ENCODE data around the gene KCNE4. TPM values are rescaled to one million over a fixed set of nuclear protein-coding genes. Genes with fewer than 3 reads are reported as not detected.
A peak's percentile ranks its signal among the peaks of the same experiment; 100 is the strongest.
"Not testable (repeated sequence)": the region's sequence is repeated elsewhere in the genome, so short reads cannot be mapped to it uniquely, and the experiment has no call there.

Gene KCNE4
- polyA plus RNA-seq, 6 donors from 2014 or later: not detected

DNA sequence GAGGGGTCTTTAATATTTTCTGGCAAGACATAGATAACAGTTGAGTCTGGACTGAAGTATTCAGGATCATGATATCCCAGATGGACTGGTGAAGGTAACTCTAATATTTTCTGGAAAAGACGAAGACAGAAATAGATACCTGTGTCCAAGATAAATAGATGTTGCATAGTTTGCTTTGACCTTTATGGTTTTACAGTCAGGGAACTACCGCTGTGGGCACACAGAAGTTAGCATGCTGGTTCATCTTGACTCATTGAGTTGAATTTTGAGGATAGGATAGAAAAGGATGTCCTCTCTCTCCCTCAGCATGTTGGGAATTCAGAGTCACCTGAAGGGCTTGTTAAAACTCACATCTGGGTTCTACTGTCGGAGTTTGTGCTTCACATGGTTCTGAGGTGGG is 20.8 kb downstream of the KCNE4 start:
- Mint-ChIP-seq H3K36me3 (no peaks in the 10 kb centered on the region), H3K4me3 (no peak overlapping the region), H3K9me3 (peaks cover 0 to 5% (median 0%) of the 10 kb centered on the region in 7 donors), H3K27me3 (peaks cover 0 to 8% (median 0%) of the 10 kb centered on the region in 3 donors), H3K4me1 (no peaks in the 10 kb centered on the region), H3K27ac (no peak overlapping the region)
- DNase-seq (no peak), ATAC-seq (ENCODE audit: low read depth in 2 of 2) (no peak)

DNA sequence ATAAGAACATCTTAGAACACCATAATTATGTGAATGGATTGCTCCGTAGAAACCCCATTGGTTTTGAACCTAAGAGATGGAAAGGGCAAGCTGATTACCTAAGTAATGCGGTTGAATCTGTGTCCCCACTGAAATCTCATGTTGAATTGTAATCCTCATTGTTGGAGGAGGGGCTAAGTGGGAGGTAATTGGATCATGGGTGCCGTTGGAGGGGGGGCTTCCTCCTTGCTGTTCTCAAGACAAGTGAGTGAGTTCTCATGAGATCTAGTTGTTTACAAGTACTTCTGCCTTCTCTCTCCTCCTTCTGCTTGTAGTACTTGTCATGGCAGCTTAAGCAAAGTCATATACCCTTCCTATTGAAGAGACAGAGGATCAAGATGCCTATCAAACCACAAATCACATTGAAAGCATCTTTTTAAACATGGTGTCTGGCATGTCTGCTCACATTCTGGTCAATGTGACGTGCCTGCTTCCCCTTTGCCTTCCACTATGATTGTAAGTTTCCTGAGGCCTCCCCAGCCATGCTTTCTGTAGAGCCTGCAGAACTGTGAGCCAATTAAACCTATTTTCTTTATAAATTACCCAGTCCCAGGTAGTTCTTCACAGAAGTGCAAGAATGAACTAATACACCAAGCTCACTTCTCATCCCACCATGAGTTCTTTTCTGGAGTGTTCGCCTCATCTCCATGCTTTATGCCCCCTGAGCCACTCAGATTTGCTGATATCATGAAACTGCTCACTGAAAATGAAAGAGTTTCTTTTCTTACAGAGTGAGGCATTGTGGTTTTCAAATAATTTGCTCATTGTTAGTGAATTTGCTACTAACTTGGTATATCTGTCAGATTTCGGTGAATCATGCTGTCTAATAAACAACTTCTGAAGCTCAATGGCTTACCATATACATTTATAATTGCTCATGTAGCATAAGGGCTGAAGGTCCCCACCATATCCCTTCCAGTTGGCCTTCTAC is 23.6 kb downstream of the KCNE4 start:
- peaks cover 0 to 11% (median 8%) of the 10 kb centered on the region in 3 donors for H3K27me3 Mint-ChIP-seq
- no peak for ATAC-seq (ENCODE audit: low read depth in 2 of 2)
- no peak for DNase-seq

GRCh38 chr2:223076573-223076972 is 24.6 kb downstream of the KCNE4 start:
- no peak overlapping the region for H3K27ac Mint-ChIP-seq
- ATAC-seq (ENCODE audit: low read depth in 2 of 2): no peak

More for the DNA sequence above, 23.6 kb downstream of the KCNE4 start:
- H3K4me1 Mint-ChIP-seq: no peaks in the 10 kb centered on the region
- H3K9me3 Mint-ChIP-seq: peaks cover 0 to 5% (median 0%) of the 10 kb centered on the region in 7 donors
- H3K4me3 Mint-ChIP-seq: no peak overlapping the region
- H3K27ac Mint-ChIP-seq: no peak overlapping the region
- H3K36me3 Mint-ChIP-seq: no peaks in the 10 kb centered on the region

GRCh38 chr2:223078482-223078881 is 26.5 kb downstream of the KCNE4 start:
- H3K27me3 Mint-ChIP-seq: peaks cover 0 to 11% (median 0%) of the 10 kb centered on the region in 3 donors
- DNase-seq (no peak), ATAC-seq (ENCODE audit: low read depth in 2 of 2) (no peak)
- no peaks in the 10 kb centered on the region for H3K9me3 Mint-ChIP-seq
- no peaks in the 10 kb centered on the region for H3K36me3 Mint-ChIP-seq
- no peaks in the 10 kb centered on the region for H3K4me1 Mint-ChIP-seq
- H3K4me3 Mint-ChIP-seq: no peak overlapping the region
- H3K27ac Mint-ChIP-seq: no peak overlapping the region

More at GRCh38 chr2:223076573-223076972, 24.6 kb downstream of the KCNE4 start:
- DNase-seq: no peak
- H3K27me3 Mint-ChIP-seq: peaks cover 0 to 11% (median 8%) of the 10 kb centered on the region in 3 donors
- no peaks in the 10 kb centered on the region for H3K36me3 Mint-ChIP-seq
- H3K4me3 Mint-ChIP-seq: no peak overlapping the region
- no peaks in the 10 kb centered on the region for H3K4me1 Mint-ChIP-seq
- H3K9me3 Mint-ChIP-seq: peaks cover 0 to 5% (median 0%) of the 10 kb centered on the region in 7 donors

GRCh38 chr2:223079378-223079777 is 27.4 kb downstream of the KCNE4 start:
- DNase-seq (no peak), ATAC-seq (ENCODE audit: low read depth in 2 of 2) (no peak)
- H3K27me3 Mint-ChIP-seq: peaks cover 0 to 11% (median 0%) of the 10 kb centered on the region in 3 donors
- H3K27ac Mint-ChIP-seq: no peak overlapping the region
- no peaks in the 10 kb centered on the region for H3K36me3 Mint-ChIP-seq
- H3K4me3 Mint-ChIP-seq: no peak overlapping the region
- H3K9me3 Mint-ChIP-seq: no peaks in the 10 kb centered on the region
- H3K4me1 Mint-ChIP-seq: no peaks in the 10 kb centered on the region

GRCh38 chr2:223079925-223080324 is 27.9 kb downstream of the KCNE4 start:
- ATAC-seq (ENCODE audit: low read depth in 2 of 2) (no peak), DNase-seq (no peak)
- Mint-ChIP-seq H3K4me1 (no peaks in the 10 kb centered on the region), H3K27ac (no peak overlapping the region), H3K27me3 (peaks cover 0 to 11% (median 0%) of the 10 kb centered on the region in 3 donors), H3K4me3 (no peak overlapping the region), H3K9me3 (no peaks in the 10 kb centered on the region), H3K36me3 (no peaks in the 10 kb centered on the region)

DNA sequence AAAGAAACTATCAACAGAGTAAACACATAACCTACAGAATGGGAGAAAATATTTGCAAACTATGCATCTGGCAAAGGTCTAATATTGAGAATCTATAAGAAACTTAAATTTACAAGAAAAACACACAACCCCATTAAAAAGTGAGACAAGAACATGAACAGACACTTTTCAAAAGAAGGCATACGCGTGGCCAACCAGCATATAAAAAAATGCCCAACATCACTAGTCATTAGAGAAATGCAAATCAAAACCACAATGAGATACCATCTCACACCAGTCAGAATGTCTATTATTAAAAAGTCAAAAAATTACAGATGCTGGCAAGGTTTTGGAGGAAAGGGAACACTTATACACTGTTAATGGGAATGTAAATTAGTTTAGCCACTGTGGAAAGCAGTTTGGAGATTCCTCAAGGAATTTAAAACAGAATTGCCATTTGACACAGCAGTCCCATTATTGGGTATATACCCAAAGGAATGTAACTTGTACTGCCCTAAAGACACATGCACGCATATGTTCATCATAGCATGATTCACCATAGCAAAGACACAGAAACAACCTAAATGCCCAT is 28.9 kb downstream of the KCNE4 start:
- H3K27me3 Mint-ChIP-seq: peaks cover 0 to 11% (median under 1%) of the 10 kb centered on the region in 3 donors
- not testable (repeated sequence) for H3K4me3 Mint-ChIP-seq; H3K36me3 Mint-ChIP-seq; H3K9me3 Mint-ChIP-seq; H3K4me1 Mint-ChIP-seq; DNase-seq; ATAC-seq (ENCODE audit: low read depth in 2 of 2); H3K27ac Mint-ChIP-seq

- ATAC-seq (ENCODE audit: low read depth in 2 of 2): no peak
Observed at GRCh38 chr2:223081789-223082188, 29.8 kb downstream of the KCNE4 start.

GRCh38 chr2:223082706-223083105 is 30.7 kb downstream of the KCNE4 start:
- H3K9me3 Mint-ChIP-seq: peaks cover 0 to 3% (median 0%) of the 10 kb centered on the region in 7 donors
- no peak for ATAC-seq (ENCODE audit: low read depth in 2 of 2)
- no peak overlapping the region for H3K4me3 Mint-ChIP-seq

More at GRCh38 chr2:223081789-223082188, 29.8 kb downstream of the KCNE4 start:
- Mint-ChIP-seq H3K27ac (no peak overlapping the region), H3K27me3 (peaks cover 1 to 14% (median 6%) of the 10 kb centered on the region in 3 donors), H3K4me3 (no peak overlapping the region), H3K4me1 (no peaks in the 10 kb centered on the region), H3K36me3 (no peaks in the 10 kb centered on the region), H3K9me3 (peaks cover 0 to 2% (median 0%) of the 10 kb centered on the region in 7 donors)
- DNase-seq: no peak

GRCh38 chr2:223083402-223084070 is 31.5 kb downstream of the KCNE4 start:
- no peaks in the 10 kb centered on the region for H3K36me3 Mint-ChIP-seq
- H3K27ac Mint-ChIP-seq: no peak overlapping the region

More at GRCh38 chr2:223082706-223083105, 30.7 kb downstream of the KCNE4 start:
- no peak for DNase-seq
- H3K36me3 Mint-ChIP-seq: no peaks in the 10 kb centered on the region
- peaks cover 6 to 14% (median 7%) of the 10 kb centered on the region in 3 donors for H3K27me3 Mint-ChIP-seq
- H3K4me1 Mint-ChIP-seq: no peaks in the 10 kb centered on the region
- no peak overlapping the region for H3K27ac Mint-ChIP-seq

GRCh38 chr2:223084873-223085272 is 32.9 kb downstream of the KCNE4 start:
- Mint-ChIP-seq H3K36me3 (no peaks in the 10 kb centered on the region), H3K9me3 (peaks cover 0 to 3% (median 0%) of the 10 kb centered on the region in 7 donors), H3K4me1 (no peaks in the 10 kb centered on the region), H3K27me3 (peaks cover 3 to 7% (median 6%) of the 10 kb centered on the region in 3 donors), H3K27ac (peak overlapping the region in 1 of 6 donors; percentile 43), H3K4me3 (no peak overlapping the region)
- DNase-seq (no peak), ATAC-seq (ENCODE audit: low read depth in 2 of 2) (no peak)

More at GRCh38 chr2:223083402-223084070, 31.5 kb downstream of the KCNE4 start:
- ATAC-seq (ENCODE audit: low read depth in 2 of 2) (no peak), DNase-seq (no peak)
- H3K4me1 Mint-ChIP-seq: no peaks in the 10 kb centered on the region
- H3K9me3 Mint-ChIP-seq: peaks cover 0 to 3% (median 0%) of the 10 kb centered on the region in 7 donors
- peaks cover 6 to 12% (median 7%) of the 10 kb centered on the region in 3 donors for H3K27me3 Mint-ChIP-seq
- no peak overlapping the region for H3K4me3 Mint-ChIP-seq

- peaks cover 3 to 7% (median 6%) of the 10 kb centered on the region in 3 donors for H3K27me3 Mint-ChIP-seq
- peaks cover 0 to 3% (median 0%) of the 10 kb centered on the region in 7 donors for H3K9me3 Mint-ChIP-seq
- no peak overlapping the region for H3K27ac Mint-ChIP-seq
- no peak for ATAC-seq (ENCODE audit: low read depth in 2 of 2)
- no peak for DNase-seq
- no peaks in the 10 kb centered on the region for H3K36me3 Mint-ChIP-seq
- H3K4me3 Mint-ChIP-seq: no peak overlapping the region
- no peaks in the 10 kb centered on the region for H3K4me1 Mint-ChIP-seq
Observed at GRCh38 chr2:223086370-223086981, 34.5 kb downstream of the KCNE4 start.

- Mint-ChIP-seq H3K36me3 (no peaks in the 10 kb centered on the region), H3K27me3 (peaks cover 3 to 7% (median 6%) of the 10 kb centered on the region in 3 donors), H3K4me1 (no peaks in the 10 kb centered on the region), H3K4me3 (no peak overlapping the region), H3K27ac (no peak overlapping the region), H3K9me3 (peaks cover 0 to 4% (median 0%) of the 10 kb centered on the region in 7 donors)
- ATAC-seq (ENCODE audit: low read depth in 2 of 2): no peak
- DNase-seq: no peak
Observed at GRCh38 chr2:223087466-223087865, 35.5 kb downstream of the KCNE4 start.
